NCI-H82 treated with DMSO at 0.1 percent for 48 hours (cell line): ENCODE results near the gene TM4SF18.
"Not testable (repeated sequence)": the region's sequence is repeated elsewhere in the genome, so short reads cannot be mapped to it uniquely, and the experiment has no call there.

Experiments used
- DNase-seq: peaks from one replicate; lab custom pipeline; 2025; ENCODE audit not compliant: unreplicated experiment; lab: John Stamatoyannopoulos, UW

Gene TM4SF18, protein sequence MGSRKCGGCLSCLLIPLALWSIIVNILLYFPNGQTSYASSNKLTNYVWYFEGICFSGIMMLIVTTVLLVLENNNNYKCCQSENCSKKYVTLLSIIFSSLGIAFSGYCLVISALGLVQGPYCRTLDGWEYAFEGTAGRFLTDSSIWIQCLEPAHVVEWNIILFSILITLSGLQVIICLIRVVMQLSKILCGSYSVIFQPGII

GRCh38 chr3:149333176-149333859, at the start of gene TM4SF18:
Gene TM4SF18 (minus strand): TSS chr3:149333636. CDS start chr3:149333382, 254 bp downstream.
- DNase-seq, result no peak

- DNase-seq, result no peak
These were observed 49.1 kb upstream of the TM4SF18 start for GRCh38 chr3:149382518-149382917.

DNA sequence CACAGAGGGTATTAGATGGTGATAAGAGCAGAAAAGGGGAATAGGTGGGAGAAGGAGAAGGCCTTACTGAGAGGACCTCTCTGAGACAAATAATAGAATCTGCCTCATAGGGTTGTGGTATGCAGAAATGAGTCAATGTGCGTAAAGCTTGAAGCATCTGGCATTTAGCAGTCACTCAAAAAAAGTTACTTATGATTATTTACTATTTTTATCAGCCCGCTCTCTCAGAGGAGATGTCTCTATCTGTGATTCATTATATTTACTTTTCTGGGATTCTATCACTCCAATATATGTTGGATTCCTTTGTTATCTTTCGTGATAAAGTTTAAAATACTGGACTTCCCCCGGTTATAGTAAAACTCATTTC, 48.6 kb upstream of the TM4SF18 start:
- DNase-seq, result no peak

DNA sequence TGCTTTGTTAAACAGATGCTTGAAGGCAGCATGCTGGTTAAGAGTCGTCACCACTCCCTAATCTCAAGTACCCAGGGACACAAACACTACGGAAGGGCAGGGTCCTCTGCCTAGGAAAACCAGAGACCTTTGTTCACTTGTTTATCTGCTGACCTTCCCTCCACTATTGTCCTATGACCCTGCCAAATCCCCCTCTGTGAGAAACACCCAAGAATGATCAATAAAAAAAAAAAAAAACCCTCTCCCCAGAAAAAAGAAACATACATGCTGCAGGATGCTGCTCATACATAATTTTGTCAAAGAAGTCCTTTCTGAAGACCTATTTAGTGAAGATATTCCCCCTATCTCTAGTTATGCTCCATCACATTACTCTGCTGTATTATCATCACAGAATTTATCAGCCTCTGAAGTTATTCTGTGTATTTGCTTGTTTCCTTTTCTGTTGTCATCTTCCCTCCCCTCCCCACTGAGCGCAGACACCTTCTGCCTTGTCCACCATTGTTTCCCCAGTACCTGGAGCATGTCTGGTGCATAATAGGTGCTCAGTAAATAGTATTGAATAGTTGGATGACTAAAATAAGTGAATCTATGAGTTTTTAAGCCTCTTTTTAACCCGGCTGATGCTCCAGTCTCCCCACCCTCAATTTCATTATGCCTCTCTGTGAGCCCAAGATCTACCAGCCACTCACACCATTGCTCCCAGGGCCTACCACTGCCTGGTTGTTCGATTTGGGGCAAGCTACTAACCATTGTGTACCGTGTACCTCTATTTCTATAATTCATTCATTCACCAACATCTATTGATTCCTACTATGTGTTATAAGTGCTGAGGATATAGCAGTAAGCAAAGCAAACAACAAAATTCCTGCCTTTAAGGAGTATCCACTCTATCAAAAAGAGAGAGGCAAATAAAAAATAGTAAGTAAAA, 48.0 kb upstream of the TM4SF18 start:
- DNase-seq, result no peak

DNA sequence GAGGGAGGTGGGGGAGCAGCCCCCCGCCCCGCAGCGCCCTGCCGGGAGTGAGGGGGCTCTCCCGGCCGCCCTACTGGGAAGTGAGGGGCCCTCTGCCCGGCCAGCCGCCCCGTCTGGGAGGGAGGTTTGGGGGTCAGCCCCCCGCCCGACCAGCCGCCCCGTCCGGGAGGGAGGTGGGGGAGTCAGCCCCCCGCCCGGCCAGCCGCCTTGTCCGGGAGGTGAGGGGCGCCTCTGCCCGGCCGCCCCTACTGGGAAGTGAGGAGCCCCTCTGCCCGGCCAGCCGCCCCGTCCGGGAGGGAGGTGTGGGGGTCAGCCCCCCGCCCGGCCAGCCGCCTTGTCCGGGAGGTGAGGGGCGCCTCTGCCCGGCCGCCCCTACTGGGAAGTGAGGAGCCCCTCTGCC, 46.8 kb upstream of the TM4SF18 start:
- not testable (repeated sequence) for DNase-seq

GRCh38 chr3:149378478-149379309, 45.3 kb upstream of the TM4SF18 start:
- no peak for DNase-seq

DNA sequence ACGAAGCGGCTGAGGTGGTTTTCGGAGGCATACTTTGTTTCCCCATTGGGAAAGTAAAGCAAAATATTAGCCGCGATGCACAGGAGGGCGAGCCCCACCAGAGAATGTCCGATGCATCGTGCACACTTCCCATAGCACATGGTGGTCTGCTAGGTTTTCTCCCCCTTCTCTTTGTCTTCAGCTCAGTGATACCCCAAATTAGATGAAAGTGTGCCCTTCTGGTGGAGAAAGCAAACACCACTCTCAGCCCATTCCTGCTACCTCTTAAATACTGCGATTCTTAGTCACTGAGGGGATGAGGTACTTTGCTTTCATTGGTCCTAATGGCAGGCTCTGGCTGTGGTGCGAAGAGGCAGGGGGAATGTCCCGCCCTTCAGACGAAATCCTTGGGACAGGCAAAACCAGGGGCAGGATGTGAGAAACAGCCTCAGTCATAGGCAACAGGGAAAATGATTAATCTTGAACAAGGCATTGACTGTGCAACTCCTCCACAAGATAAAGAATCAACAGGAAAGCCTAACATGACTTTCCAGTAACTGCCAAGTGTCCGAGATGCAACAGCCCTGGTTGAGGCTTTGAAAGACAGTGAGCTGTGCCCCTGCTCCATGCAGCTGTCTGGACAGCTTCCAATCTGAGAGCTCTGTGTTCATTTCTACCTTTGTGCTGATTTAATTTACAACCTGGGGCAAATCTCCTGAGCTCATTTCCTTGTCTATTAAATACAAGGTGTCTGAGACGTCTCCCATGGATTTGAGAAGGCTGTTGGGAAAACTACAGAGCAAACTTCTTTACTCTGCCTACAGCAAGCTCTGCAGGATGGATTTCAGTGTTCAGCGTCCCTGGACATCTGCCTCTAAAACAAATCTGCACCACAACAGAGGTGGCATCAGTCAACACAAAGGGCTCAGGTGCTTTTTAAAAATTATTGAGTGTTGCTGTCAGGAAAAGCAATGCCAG, 44.2 kb upstream of the TM4SF18 start, which contains the start of gene TM4SF1:
Gene TM4SF1 (minus strand): TSS at position 242 of the 957 bp plus-strand sequence. CDS start 102 bp downstream, at position 140.
- DNase-seq, result no peak

GRCh38 chr3:149376718-149377407, 43.4 kb upstream of the TM4SF18 start:
- no peak for DNase-seq

- DNase-seq, result no peak
These were observed 42.2 kb upstream of the TM4SF18 start for GRCh38 chr3:149375501-149376196.

GRCh38 chr3:149374793-149375500, 41.5 kb upstream of the TM4SF18 start:
- DNase-seq, result no peak

GRCh38 chr3:149374391-149374790, 41.0 kb upstream of the TM4SF18 start:
- DNase-seq, result no peak

- DNase-seq, result no peak
These were observed 40.0 kb upstream of the TM4SF18 start for GRCh38 chr3:149373235-149374125.

DNA sequence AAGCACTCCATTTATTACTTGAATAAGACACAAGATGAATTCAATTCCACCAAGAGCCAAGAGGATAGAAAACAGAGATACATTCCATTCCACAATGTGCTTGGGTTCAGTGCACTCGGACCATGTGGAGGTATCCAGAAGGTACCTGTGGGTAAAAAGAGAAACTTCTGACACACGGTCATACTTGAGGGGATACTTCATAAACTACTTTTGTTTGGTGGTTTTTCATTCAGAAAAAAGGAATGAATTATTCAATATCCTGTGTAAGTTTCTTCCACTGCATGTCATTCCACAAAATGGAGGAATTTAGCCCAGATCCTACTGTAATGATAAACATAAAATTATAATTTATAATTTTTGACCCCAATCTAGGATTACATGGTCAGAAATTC, 38.3 kb upstream of the TM4SF18 start:
- DNase-seq, result no peak

GRCh38 chr3:149371001-149371722, 37.7 kb upstream of the TM4SF18 start:
- DNase-seq, result no peak

- no peak for DNase-seq
These were observed 36.8 kb upstream of the TM4SF18 start for GRCh38 chr3:149369991-149370866.
